Femur (tissue), 1 donor: ENCODE results near the gene ZNF284.

Experiments
- DNase-seq: peaks from one replicate; pipeline ENCODE4 v3.0.0-alpha.2; 2017

ZNF284 gene

DNA sequence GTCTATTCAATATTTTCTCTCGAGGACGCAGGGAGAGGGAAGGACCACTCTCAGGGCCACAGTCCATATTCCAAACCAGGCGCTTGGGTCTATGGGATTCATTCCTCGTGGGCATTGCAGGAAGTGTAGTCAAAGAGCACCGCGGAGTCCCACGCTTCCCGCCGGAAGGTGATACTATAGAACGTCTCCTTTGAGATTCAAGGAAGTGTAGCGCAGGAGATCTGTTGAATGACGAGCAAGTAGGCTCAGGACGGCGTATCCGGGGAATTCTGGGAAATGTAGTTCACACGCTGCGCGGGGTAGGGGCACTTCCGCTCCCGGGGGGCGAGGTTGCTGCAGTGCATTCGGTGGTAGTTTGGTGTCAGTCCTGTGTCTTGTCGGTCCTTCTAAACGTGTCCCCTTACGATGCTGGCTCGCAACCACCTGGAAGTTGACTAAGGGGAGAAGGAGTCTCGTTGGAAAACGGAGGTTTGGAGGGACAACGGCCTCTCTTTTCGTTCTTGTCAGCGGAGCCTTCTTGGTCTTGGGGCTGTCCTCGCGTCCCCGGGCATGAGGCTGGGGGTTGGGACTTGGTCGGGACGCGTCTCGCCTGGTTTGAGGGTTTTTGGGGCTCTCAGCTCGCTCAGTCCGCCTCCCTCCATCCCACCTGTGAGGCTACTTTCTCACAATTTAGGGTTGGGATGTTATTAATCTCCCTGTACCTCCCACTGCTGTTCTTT lies at the start of gene ZNF284:
ZNF284 (plus strand) TSS at position 336 of the 719 bp plus-strand sequence. CDS start 4,231 bp downstream, outside the sequence.
- peak; percentile 95 for DNase-seq

DNA sequence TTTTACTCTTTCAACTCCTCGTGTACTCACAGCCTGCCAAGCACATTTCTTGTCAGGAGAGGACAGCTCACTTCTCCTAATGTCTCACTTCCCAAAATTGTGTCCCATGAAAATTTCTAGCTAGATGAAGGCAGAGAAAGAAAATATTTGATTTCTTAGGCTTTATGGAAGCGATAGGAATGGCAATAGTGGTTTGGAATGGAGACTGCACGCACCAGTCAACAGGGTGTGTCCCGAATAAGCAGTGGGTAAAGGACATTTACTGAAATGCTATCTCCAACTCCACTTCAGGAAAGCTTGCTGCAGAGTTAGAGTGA lies 47.1 kb upstream of the ZNF284 start:
- no peak for DNase-seq

DNA sequence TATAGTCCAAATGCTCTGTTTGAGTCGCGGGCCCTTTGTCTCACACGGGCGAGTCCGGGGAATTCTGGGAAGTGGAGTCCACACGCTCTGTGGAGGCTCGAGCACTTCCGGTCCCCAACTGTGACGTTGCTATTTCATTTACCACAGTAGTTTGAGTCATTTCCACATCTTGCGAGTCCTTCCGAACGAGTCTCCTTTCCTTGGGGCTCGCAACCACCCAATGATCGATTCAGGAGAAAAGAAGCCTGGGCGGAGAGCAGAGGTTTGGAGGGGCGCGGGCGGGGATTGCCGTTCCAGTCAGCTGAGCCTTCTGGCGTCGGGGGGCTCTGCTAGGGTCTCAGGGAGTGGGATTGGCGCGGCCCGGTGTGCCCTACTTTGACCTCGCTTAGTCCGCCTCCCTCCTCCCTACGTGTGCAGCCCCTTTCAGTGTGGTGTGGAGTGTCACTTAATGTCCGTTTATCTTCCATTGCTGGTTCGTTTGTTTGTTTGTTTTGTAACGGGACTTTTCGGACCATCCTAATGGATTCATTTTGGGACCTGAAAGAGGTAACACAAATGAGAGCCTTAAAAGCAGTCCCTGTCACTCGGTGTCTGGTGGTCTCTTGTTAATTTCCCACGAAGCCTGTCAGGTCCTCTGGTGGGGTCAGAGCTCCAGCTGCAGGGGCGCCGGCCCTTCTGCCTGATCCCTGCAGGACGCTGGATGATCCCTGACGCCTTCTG lies 46.6 kb upstream of the ZNF284 start, which contains the start of gene ZNF222:
ZNF222 (plus strand) TSS at position 163 of the 720 bp plus-strand sequence; CDS start at position 221, 58 bp downstream.
- DNase-seq, result peak; percentile 91

DNA sequence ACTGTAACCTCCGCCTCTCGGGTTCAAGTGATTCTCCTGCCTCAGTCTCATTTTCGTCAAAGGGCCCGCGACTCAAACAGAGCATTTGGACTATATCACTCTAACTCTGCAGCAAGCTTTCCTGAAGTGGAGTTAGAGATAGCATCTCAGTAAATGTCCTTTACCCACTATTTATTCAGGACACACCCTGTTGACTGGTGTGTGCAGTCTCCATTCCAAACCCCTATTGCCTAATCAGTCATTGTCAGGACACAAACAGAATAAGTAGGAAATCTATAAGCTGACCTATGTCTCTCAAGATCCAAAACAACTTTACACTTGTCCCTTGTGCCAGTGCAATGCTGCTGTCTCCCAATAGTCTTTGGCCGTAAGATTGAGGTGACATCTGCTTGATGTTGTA lies 45.3 kb upstream of the ZNF284 start:
- no peak for DNase-seq

DNA sequence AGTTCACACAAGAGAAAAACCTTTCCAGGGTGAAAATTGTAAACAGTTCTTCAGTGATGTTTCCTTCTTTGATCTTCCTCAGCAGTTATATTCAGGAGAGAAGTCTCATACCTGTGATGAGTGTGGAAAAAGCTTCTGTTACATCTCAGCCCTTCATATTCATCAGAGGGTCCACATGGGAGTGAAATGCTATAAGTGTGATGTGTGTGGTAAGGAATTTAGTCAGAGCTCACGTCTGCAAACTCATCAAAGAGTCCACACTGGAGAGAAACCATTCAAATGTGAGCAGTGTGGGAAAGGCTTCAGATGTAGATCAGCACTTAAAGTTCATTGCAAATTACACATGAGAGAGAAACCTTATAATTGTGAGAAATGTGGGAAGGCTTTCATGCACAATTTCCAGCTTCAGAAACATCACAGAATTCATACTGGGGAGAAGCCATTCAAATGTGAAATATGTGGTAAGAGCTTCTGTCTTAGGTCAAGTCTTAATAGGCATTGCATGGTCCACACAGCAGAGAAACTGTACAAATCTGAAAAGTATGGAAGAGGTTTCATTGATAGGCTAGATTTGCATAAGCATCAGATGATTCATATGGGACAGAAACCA lies 39.9 kb upstream of the ZNF284 start:
- DNase-seq, result no peak

DNA sequence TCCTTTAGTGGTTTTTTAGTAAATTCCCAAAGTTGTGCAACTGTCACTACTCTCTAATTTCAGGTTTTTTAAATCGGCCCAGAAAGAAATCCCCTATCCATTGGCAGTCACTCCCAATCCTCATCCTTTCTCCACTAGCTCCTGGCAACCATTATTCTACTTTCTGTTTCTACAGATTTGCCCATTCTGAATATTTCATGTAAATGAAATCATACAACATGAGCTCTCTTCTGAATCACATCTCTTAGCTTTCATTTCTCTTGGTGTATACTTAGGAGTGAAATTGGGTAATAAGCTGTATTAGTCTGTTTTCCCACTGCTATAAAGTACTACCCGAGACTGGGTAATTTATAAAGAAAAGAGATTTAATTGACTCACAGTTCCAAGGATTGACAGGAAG lies 29.8 kb upstream of the ZNF284 start:
- no peak for DNase-seq

DNA sequence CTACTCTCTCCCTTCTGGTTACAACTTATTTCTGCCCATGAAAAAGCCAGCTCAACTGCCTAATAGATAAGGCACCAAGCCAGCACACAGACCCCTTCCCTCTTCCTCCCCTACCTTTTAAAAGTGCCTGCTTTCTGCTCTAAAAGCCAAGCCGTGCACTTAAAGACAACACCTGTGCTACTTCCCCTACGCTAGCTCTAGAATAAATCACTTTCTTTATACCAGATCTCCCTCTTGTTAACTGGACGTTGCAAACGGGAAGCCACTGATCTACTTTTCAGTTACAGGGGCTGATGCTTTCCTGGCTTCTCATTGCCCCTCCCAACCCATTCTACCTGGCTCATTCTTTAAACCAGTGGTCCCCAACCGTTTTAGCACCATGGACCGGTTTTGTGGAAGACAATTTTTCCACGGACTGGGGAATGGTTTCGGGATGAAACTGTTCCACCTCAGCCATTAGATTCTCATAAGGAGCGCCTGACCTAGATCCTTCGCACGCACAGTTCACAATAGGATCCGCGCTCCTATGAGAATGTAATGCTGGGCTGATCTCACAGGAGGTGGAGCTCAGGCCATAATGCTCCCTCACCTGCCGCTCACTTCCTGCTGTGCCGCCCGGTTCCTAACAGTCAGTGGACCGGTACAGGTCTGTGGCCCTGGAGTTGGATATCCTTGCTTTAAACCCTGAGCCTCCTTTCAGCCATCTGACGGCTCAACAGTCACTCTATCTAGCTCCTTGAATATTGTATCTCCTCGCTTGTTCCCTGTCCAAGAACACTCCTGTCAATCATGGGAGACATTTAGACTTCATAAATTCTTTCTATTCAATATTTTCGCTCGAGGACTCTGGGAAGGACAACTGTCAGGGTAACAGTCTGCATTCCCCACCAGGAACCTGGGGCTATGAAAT lies 21.0 kb upstream of the ZNF284 start:
- DNase-seq, result no peak

DNA sequence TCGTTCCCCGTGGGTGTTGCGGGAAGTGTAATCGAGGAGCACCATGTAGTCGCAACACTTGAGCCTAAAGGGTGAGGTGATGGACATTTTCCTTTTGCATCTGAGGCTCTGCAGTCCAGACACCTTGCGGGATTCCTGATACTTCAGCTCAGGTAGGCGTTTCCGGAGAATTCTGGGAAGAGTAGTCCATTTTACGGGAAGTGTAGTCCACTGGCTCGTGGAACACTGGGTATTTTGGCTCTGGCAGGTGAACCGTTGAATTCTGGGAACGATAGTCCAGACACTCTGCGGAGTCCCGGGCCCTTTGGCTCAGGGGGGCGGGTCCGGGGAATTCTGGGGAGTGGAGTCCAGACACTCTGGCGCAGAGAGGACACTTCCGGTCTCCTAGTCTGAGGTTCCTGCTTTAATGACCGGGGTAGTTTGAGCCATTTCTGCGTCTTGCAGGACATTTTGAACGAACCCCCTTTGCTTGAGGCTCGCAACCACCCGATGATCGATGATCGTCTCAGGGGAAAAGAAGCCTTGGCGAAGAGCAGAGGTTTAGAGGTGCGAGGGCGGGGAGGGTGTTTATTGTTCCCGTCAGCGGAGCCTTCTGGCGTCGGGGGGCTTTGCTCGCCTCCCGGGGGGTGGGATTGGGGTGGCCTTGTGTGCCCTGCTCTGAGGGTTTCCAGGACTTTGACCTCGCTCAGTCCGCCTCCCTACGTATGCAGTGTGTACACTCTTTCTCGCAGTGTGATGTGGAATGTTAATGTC lies 20.1 kb upstream of the ZNF284 start, which contains the start of gene ZNF223:
ZNF223 (plus strand) TSS at position 387 of the 753 bp plus-strand sequence. CDS start 3,141 bp downstream, outside the sequence.
- DNase-seq, result peak; percentile 98

DNA sequence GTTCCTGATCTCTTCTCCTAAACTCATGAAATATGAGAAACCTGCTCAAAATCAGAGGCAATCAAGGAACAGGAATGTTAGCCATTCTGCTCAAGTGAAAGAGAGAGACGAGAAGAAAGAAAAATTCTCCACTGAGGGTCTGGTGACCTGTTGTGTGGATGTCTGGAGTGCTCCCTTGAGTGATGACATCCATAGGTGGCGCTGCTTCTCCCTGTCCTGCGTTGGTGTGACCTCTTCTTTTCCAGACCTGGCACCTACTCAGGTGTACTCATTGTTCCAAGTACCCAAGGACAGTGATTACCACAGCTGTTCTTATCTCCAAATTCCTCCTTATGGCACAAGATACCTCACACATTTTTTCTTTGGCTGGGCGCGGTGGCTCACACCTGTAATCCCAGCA lies 16.1 kb upstream of the ZNF284 start:
- DNase-seq, result no peak

DNA sequence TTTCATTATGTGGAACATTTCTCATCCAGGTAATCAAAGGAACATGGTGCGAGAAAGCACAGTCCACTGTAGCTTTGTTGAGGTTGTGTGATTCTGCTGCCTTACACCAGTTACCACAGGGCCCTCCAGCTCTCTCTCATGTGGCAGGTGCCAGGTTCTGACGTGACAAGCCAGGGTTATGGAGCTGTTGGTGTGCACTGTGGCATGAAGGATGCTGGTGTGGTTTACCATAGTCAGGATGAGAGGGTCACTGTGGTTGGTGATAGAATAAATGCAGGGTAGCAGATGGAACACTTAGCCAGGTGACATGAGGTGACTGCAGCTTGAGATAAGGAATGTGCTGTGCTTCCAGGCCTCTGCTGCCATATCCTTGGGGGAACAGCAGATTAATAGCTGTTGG lies 12.7 kb upstream of the ZNF284 start:
- DNase-seq, result no peak

DNA sequence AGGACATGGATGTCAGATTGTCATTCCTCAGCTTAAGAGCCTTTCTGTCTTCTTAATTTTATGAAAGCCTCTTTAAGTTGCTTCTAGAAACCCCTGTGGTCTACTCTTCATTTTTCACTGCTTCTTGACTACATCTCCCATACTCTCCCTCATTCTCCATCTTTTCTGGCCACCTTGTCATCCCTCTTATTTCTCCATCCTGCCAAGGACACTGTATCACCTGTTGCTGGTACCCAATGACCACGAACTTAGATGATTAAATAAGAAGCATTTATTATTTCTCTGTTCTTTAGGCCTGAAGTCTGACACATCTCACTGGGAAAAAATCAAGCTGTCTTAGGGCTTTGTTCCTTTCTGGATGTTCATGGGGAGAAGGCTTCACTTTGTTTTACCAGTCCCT lies 10.9 kb upstream of the ZNF284 start:
- DNase-seq, result no peak

DNA sequence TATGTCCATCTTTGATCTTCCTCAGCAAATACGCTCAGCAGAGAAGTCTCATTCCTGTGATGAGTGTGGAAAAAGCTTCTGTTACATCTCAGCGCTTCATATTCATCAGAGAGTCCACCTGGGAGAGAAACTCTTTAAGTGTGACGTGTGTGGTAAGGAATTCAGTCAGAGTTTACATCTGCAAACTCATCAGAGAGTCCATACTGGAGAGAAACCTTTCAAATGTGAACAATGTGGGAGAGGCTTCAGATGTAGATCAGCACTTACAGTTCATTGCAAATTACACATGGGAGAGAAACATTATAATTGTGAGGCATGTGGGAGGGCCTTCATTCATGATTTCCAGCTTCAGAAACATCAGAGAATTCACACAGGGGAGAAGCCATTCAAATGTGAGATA lies 5.7 kb upstream of the ZNF284 start:
- DNase-seq, result no peak

DNA sequence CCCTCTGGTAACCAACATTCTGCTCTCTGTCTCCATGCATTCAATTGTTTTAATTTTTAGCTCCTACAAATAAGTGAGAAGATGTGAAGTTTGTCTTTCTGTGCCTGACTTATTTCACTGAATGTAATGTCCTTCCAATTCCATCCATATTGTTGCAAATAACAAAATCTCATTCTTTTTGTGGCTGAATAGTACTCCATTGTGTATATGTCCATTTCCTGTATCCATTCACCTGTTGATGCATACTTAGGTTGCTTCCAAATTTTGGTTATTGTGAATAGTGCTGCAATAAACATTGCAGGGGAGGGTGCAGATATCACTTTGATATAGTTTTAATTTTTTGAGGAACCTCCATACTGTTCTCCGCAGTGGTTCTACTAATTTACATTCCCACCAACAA lies 2.5 kb upstream of the ZNF284 start:
- DNase-seq, result no peak

DNA sequence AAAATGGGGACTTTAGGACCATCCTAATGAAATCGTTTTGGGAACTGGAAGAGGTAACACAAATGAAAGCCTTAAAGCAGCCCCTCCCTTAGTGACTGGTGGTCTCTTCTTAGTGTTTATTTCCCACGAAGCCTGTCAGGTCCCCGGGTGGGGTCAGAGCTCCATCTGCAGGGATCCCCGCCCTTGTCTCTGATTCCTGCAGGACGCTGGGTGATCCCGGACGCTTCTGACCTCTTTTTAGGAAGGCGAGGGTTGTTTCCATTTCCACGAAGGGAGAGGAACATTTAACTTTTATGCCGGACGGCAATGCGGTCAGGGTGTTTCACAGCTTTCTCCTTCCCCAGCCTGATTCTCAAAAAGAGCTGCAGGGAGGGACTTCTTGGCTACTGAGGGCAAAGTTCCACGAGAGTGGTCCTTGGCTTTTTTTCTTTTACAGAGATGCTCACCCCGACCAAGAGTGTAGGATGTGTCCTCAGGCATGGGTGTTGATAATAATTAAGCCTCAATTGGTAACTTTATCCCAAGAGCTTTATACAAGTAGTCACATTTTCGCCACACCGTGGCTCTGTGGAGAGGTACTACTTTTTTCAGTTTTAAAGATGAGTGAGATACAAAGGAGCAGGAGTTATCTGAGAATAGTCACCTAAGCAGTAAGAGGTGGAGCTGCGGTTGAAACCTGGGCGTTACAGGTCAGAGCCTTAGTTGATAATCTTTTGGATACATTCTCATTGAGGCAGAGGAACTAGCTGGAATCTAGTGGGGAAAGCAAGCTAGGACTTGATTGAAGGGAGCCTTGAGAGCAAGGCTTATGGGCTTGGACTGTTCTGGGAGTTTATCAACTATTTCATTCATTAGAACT lies 813 bp downstream of the ZNF284 start:
- no peak for DNase-seq

DNA sequence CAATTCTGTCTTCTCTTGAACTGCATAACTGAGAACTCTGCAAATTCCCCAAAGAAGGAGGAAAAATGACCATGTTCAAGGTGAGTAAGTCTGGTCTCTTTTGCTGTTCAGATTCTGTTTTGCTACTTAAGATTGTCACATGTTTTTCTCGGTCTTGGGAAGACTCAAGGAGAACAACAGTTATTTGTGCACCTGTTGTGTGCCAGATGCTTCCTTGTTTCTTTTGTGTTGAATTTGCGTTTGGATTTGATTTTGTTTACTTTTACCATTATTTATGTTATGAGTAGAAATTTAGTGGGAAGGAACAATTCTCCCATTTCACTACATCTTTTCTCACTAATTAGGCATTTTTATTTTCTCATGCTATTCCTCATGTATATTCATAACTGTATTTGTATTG lies 4.4 kb downstream of the ZNF284 start:
- no peak for DNase-seq

DNA sequence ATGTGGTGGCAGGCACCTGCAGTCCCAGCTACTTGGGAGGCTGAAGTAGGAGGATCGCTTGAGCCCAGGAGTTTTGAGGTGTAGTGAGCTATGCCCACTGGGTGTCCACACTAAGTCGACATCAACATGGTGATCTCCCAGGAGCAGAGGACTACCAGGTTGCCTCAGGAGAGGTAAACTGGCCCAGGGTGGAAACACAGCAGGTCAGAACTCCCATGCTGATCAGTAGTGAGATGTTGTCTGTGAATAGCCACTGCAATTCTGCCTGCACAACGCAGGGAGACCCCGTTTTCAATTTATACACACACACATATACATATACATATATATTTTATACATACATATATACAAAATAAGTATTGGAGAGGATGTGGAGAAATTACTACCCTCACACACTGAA lies 20.1 kb downstream of the ZNF284 start:
- DNase-seq, result no peak

DNA sequence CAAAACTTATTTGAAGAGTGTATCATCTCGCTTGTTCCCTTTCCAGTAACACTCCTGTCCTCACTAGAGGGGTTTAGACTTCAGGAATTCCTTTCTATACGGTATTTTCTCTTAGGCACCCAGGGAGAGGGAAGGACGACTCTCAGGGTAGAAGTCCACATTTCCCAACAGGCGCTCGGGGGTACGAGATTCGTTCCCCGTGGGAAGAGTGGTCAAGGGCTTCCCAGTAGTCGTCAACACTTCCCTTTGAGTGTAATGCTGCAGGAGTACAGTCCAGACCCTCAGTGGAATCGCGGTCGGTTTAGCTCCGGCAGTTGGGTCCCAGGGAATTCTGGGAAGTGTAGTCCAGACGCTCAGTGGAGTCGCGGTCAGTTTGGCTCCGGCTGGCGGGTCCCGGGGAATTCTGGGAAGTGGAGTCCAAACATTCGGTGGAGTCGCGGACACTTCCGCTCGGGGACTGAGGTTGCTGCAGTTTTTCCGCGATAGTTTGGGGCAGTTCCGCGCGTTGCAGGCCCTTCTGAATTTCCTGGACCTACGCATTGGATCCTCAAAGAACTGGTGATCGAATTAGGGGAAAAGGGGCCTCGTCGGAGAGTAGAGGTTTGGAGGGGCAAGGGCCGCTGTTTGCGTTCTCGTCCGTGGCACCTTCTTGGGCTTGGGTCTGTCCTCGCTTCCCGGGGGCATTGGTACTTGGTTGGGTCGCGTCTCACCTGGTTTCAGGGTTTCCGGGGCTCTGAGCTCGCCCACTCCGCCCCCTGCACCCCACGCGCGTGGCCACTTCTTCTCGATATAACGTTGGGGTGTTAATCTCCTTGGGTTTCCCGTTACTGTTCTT lies 22.2 kb downstream of the ZNF284 start, which contains the start of gene ZNF224:
ZNF224 (plus strand) TSS at position 431 of the 835 bp plus-strand sequence. CDS start 3,513 bp downstream, outside the sequence.
- DNase-seq, result peak; percentile 97

DNA sequence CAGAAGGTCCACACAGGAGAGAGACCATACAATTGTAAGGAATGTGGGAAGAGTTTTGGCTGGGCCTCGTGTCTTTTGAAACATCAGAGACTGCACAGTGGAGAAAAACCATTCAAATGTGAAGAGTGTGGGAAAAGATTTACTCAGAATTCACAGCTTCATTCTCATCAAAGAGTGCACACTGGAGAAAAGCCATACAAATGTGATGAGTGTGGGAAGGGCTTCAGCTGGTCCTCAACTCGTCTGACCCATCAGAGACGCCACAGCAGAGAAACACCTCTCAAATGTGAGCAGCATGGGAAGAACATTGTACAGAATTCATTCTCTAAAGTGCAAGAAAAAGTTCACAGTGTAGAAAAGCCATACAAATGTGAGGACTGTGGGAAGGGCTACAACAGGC lies 35.8 kb downstream of the ZNF284 start:
- DNase-seq, result no peak

DNA sequence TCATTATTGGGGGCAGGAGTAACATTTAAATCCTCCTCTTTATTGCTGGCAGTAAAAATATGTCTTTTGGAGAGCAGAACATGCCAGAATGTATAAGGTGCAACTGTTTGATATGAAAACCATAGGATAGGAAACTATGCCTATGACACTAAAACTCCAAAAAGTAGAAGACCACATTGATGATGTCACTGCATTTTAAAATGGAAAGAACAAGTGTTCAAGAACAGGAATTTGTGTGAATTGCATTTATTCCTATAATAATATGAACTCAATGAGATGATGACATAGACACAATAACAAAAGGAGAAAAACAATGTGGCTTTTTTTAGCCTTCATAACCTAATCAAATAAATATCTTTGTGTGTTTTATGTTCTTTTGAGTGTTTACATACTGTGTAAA lies 37.5 kb downstream of the ZNF284 start:
- DNase-seq, result no peak

DNA sequence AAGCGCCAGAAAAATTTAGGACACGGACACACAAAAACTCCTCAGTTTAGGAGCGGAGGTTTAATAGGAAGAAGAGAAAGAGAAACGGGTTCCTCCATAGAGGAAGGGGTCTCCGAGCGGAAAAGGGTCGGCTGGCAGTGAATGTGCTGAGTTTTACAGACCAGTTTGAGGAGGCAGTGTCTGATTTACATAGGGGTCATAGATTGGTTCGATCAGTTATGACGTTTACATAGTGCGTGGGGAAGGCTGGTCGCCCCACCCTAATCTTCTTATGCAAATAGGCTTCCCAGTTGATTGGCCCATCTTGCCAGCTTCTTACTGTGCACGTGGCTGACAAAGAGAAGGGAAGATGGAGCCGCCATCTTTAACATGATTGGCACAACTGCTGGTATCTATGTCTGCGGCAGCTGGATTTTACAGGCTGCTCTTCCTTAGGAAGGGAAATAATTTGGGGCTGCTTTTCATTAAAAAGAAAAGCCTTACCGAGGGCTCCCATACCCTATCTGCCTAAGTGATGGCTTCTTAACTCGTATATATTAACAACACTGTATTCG lies 40.0 kb downstream of the ZNF284 start:
- peak; percentile 30 for DNase-seq
